ENCODE data around the gene KLRF2. TPM values are rescaled to one million over a fixed set of nuclear protein-coding genes. Genes with fewer than 3 reads are reported as not detected.

Gene KLRF2
- total RNA-seq, 4 donors from 2014 or later: not detected

- intact Hi-C loops (cut with DNase I; ENCODE audit: low total_unique reads) (no loop called here), in situ Hi-C loops (cut with MboI; ENCODE audit: low pct_ligation_motif_present in 1 of 4, low pct_unique_long_range_greater_than_20kb in 1 of 4, low sequenced_read_pairs in 3 of 4) (no loop called here)
- H3K27me3 ChIP-seq: no peaks in the 10 kb centered on the region
- no peaks in the 10 kb centered on the region for H3K9me3 ChIP-seq
- H3K4me1 ChIP-seq: peaks cover 0 to 13% (median 0%) of the 10 kb centered on the region in 4 donors
- H3K27ac ChIP-seq: peak within 1 kb of the TSS in 2 of 4 donors; percentile 12 to 34
- TF ChIP-seq POLR2A (IDR thresholded peaks at IDR 0.05) (no peak), EP300 (IDR thresholded peaks at IDR 0.05; ENCODE audit: low read depth) (no peak), POLR2AphosphoS5 (IDR thresholded peaks at IDR 0.05) (no peak), CTCF (IDR thresholded peaks at IDR 0.05) (no peak)
- DNase-seq: no peak
- WGBS, 2 donors (ENCODE audit: low coverage in 1 of 2): 65 to 81% methylated on average over 6 of the region's 6 CpGs
- no peak within 1 kb of the TSS for H3K4me3 ChIP-seq
- no peaks in the 10 kb centered on the region for H3K36me3 ChIP-seq
Observed at GRCh38 chr12:9932270-9932669, 51.0 kb downstream of the KLRF2 start, which contains the start of gene CLEC2A. Gene CLEC2A, minus strand, starts transcription at chr12:9932370. Its CDS starts 41 bp downstream, at chr12:9932329.

- intact Hi-C loops (cut with DNase I; ENCODE audit: low total_unique reads) (no loop called here), in situ Hi-C loops (cut with MboI; ENCODE audit: low pct_ligation_motif_present in 1 of 4, low pct_unique_long_range_greater_than_20kb in 1 of 4, low sequenced_read_pairs in 3 of 4) (no loop called here)
- no peak for TF ChIP-seq POLR2AphosphoS5 (IDR thresholded peaks at IDR 0.05)
- no peak for TF ChIP-seq POLR2A (IDR thresholded peaks at IDR 0.05)
- TF ChIP-seq EP300 (IDR thresholded peaks at IDR 0.05; ENCODE audit: low read depth): no peak
- TF ChIP-seq CTCF (IDR thresholded peaks at IDR 0.05): no peak
- Histone ChIP-seq H3K27me3 (no peaks in the 10 kb centered on the region), H3K27ac (no peak overlapping the region), H3K4me1 (peaks cover 0 to 13% (median 0%) of the 10 kb centered on the region in 4 donors), H3K36me3 (no peaks in the 10 kb centered on the region), H3K9me3 (no peaks in the 10 kb centered on the region), H3K4me3 (no peak overlapping the region)
- WGBS, 2 donors (ENCODE audit: low coverage in 1 of 2): 68% methylated on average over 2 of the region's 2 CpGs; no CpG with 5 or more reads in 1 of the 2 donors
- DNase-seq: no peak
Observed at GRCh38 chr12:9933958-9934357, 52.7 kb downstream of the KLRF2 start.

GRCh38 chr12:9935026-9935425 is 53.7 kb downstream of the KLRF2 start:
- 91 to 93% methylated on average over 2 of the region's 2 CpGs for WGBS, 2 donors (ENCODE audit: low coverage in 1 of 2)
- intact Hi-C loops (cut with DNase I; ENCODE audit: low total_unique reads): no loop called here
- Histone ChIP-seq H3K27me3 (no peaks in the 10 kb centered on the region), H3K27ac (no peak overlapping the region), H3K36me3 (no peaks in the 10 kb centered on the region), H3K4me3 (no peak overlapping the region), H3K4me1 (peaks cover 0 to 13% (median 0%) of the 10 kb centered on the region in 4 donors), H3K9me3 (no peaks in the 10 kb centered on the region)
- TF ChIP-seq EP300 (IDR thresholded peaks at IDR 0.05; ENCODE audit: low read depth) (no peak), CTCF (IDR thresholded peaks at IDR 0.05) (no peak), POLR2A (IDR thresholded peaks at IDR 0.05) (no peak), POLR2AphosphoS5 (IDR thresholded peaks at IDR 0.05) (no peak)
- in situ Hi-C loops (cut with MboI; ENCODE audit: low pct_ligation_motif_present in 1 of 4, low pct_unique_long_range_greater_than_20kb in 1 of 4, low sequenced_read_pairs in 3 of 4): no loop called here
- DNase-seq: no peak

GRCh38 chr12:9936591-9936990 is 55.3 kb downstream of the KLRF2 start:
- no peak for DNase-seq
- Histone ChIP-seq H3K4me3 (no peak overlapping the region), H3K9me3 (no peaks in the 10 kb centered on the region), H3K4me1 (peaks cover 0 to 13% (median 0%) of the 10 kb centered on the region in 4 donors), H3K27ac (no peak overlapping the region), H3K36me3 (no peaks in the 10 kb centered on the region), H3K27me3 (no peaks in the 10 kb centered on the region)
- intact Hi-C loops (cut with DNase I; ENCODE audit: low total_unique reads) (no loop called here), in situ Hi-C loops (cut with MboI; ENCODE audit: low pct_ligation_motif_present in 1 of 4, low pct_unique_long_range_greater_than_20kb in 1 of 4, low sequenced_read_pairs in 3 of 4) (no loop called here)
- TF ChIP-seq CTCF (IDR thresholded peaks at IDR 0.05) (no peak), POLR2AphosphoS5 (IDR thresholded peaks at IDR 0.05) (no peak), EP300 (IDR thresholded peaks at IDR 0.05; ENCODE audit: low read depth) (no peak), POLR2A (IDR thresholded peaks at IDR 0.05) (no peak)
- WGBS, 2 donors (ENCODE audit: low coverage in 1 of 2): 62 to 74% methylated on average over 8 to 10 of the region's 10 CpGs

Data from transverse colon (tissue), 4 donors.